H1 (cell line): ENCODE data around the gene MYLK. TPM values are rescaled to one million over a fixed set of nuclear protein-coding genes. Genes with fewer than 3 reads are reported as not detected.

ENCODE experiments used
- CBX5 ChIP-seq: fragments of 300-800, 300-1000 bp; sonication (generic); IDR thresholded peaks from 2 replicates; pipeline ENCODE4 v1.7.1; 2016; ENCODE audit warnings: antibody characterized with exemption, low read length, low read depth
- polyA plus RNA-seq, 7 experiments: library from polyadenylated mRNA; depleted of rRNA in 3 of 7; stranded (reverse) in 5 of 7; unstranded in 2 of 7; fragments of >200 nt in 5 of 7; fragments of 200-250 nt in 2 of 7; gene quantifications; 1 replicate in 5 of 7; 2 replicates in 1 of 7; 4 replicates in 1 of 7; pipeline versions ENCODE4 v1.2.1 to v1.2.3, GENCODE V29; 2011 to 2013; ENCODE audit warnings: missing spikeins in 2 of 7, mixed read lengths in 2 of 7
- total RNA-seq: library from RNA; stranded (reverse); fragmentation: NEBNext Ultra II Directional; extraction: Animal tissue kit (Norgen Biotek cat#: 25700); gene quantifications from 2 replicates; pipeline ENCODE4 v1.2.1, GENCODE V29; 2021
- TF ChIP-seq, protein P1 (sequence below): IDR thresholded peaks from 2 replicates; pipeline ENCODE4 v1.6.1; 2011; ENCODE audit warnings: low read depth, mild to moderate bottlenecking, low read length; ENCODE audit not compliant: insufficient read depth

The MYLK gene
- total and polyA plus RNA-seq, 2 of the 8 experiments (the other 6 are each of a cell fraction or from before 2014, with no cell fraction given), result 11.6 to 21.3 TPM

DNA sequence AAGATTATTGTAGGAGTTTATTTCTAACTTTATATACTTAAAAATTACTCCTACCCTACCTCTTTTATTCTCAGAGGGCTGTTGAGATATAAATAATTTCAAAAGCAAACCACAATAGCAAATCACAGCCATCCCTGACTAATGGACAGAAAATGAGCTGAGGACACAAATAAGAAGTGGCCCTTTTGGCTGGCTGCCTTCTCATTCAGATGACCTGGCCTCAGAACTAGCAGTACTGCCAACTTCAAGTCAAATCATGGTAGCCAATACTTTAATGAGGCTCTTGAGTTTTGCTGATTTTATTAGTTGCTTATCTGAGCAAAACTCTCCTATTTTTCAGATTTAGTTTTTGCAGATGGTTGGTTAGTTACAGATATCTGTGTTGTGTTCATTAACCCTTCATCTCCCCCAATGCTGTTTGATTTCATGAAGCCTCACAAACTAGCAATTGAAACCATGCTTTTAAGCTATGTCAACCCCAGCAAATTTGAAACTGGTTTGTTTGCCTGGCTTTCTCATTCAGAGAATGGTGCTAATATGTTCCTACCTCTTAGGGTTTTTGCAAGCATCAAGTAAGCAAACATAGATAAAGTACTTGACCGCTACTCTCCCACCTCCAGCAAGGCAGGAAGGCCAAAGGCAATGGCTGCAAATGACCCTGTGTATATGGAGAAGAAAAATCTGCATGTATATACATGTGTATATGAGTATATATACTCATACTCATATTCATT lies 225.8 kb downstream of the MYLK start (continued):
- TF ChIP-seq, protein P1, sequence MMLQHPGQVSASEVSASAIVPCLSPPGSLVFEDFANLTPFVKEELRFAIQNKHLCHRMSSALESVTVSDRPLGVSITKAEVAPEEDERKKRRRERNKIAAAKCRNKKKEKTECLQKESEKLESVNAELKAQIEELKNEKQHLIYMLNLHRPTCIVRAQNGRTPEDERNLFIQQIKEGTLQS, result no peak
- no peak for TF ChIP-seq CBX5
